ENCODE results near the gene KAZN. TPM values are rescaled to one million over a fixed set of nuclear protein-coding genes. Genes with fewer than 3 reads are reported as not detected.

KAZN gene
- total RNA-seq, 4 donors from 2014 or later: 0.77 to 12.3 (median 4.9) TPM

- no peak for DNase-seq
- no peak overlapping the region for H3K27ac ChIP-seq
- intact Hi-C loops (cut with DNase I; ENCODE audit: low total_unique reads): no loop called here
- H3K4me3 ChIP-seq: no peak overlapping the region
- no peaks in the 10 kb centered on the region for H3K36me3 ChIP-seq
- H3K4me1 ChIP-seq: no peaks in the 10 kb centered on the region
- H3K27me3 ChIP-seq: no peaks in the 10 kb centered on the region
- TF ChIP-seq CTCF (IDR thresholded peaks at IDR 0.05) (no peak), POLR2A (IDR thresholded peaks at IDR 0.05) (no peak)
- H3K9me3 ChIP-seq: no peaks in the 10 kb centered on the region
Measured at GRCh38 chr1:14612256-14612655, 13.8 kb downstream of the KAZN start.

GRCh38 chr1:14613926-14614325 is 15.4 kb downstream of the KAZN start:
- intact Hi-C loops (cut with DNase I; ENCODE audit: low total_unique reads): no loop called here
- Histone ChIP-seq H3K36me3 (no peaks in the 10 kb centered on the region), H3K27me3 (no peaks in the 10 kb centered on the region), H3K27ac (no peak overlapping the region), H3K4me3 (no peak overlapping the region), H3K9me3 (no peaks in the 10 kb centered on the region), H3K4me1 (no peaks in the 10 kb centered on the region)
- no peak for DNase-seq
- TF ChIP-seq CTCF (IDR thresholded peaks at IDR 0.05): no peak
- TF ChIP-seq POLR2A (IDR thresholded peaks at IDR 0.05): no peak

GRCh38 chr1:14614341-14614740 is 15.9 kb downstream of the KAZN start:
- intact Hi-C loops (cut with DNase I; ENCODE audit: low total_unique reads): no loop called here
- no peaks in the 10 kb centered on the region for H3K4me1 ChIP-seq
- H3K4me3 ChIP-seq: no peak overlapping the region
- no peaks in the 10 kb centered on the region for H3K36me3 ChIP-seq
- H3K27me3 ChIP-seq: no peaks in the 10 kb centered on the region
- DNase-seq: no peak
- H3K27ac ChIP-seq: no peak overlapping the region
- no peaks in the 10 kb centered on the region for H3K9me3 ChIP-seq
- TF ChIP-seq CTCF (IDR thresholded peaks at IDR 0.05) (no peak), POLR2A (IDR thresholded peaks at IDR 0.05) (no peak)

- H3K27ac ChIP-seq: no peak overlapping the region
- H3K9me3 ChIP-seq: no peaks in the 10 kb centered on the region
- TF ChIP-seq POLR2A (IDR thresholded peaks at IDR 0.05) (no peak), CTCF (IDR thresholded peaks at IDR 0.05) (no peak)
- H3K27me3 ChIP-seq: no peaks in the 10 kb centered on the region
- H3K4me1 ChIP-seq: no peaks in the 10 kb centered on the region
- no peaks in the 10 kb centered on the region for H3K36me3 ChIP-seq
- no peak for DNase-seq
- intact Hi-C loops (cut with DNase I; ENCODE audit: low total_unique reads): no loop called here
- no peak overlapping the region for H3K4me3 ChIP-seq
Measured at GRCh38 chr1:14615549-14616218, 17.2 kb downstream of the KAZN start.

GRCh38 chr1:14616632-14617396 is 18.3 kb downstream of the KAZN start:
- DNase-seq: no peak
- H3K9me3 ChIP-seq: no peaks in the 10 kb centered on the region
- H3K36me3 ChIP-seq: no peaks in the 10 kb centered on the region
- no peak overlapping the region for H3K27ac ChIP-seq
- no peak for TF ChIP-seq POLR2A (IDR thresholded peaks at IDR 0.05)
- TF ChIP-seq CTCF (IDR thresholded peaks at IDR 0.05): no peak
- H3K27me3 ChIP-seq: no peaks in the 10 kb centered on the region
- intact Hi-C loops (cut with DNase I; ENCODE audit: low total_unique reads): no loop called here
- H3K4me1 ChIP-seq: no peaks in the 10 kb centered on the region
- H3K4me3 ChIP-seq: no peak overlapping the region
